Stomach smooth muscle (tissue), 2 donors: Measurements from ENCODE around the gene FAM8A1.
A peak's percentile ranks its signal among the peaks of the same experiment; 100 is the strongest.
"Not testable (repeated sequence)": the region's sequence is repeated elsewhere in the genome, so short reads cannot be mapped to it uniquely, and the experiment has no call there.

ENCODE experiments used
- H3K27ac ChIP-seq: one replicate; pipeline ENCODE4 v1.7.0; 2013; ENCODE audit warnings: mild to moderate bottlenecking, low read length, inconsistent platforms
- H3K27me3 ChIP-seq, 2 donors: one replicate each; pipeline ENCODE4 v1.7.0; 2013; ENCODE audit warnings: low read length in 2 of 2; ENCODE audit not compliant: insufficient read depth in 2 of 2, control insufficient read depth in 1 of 2
- H3K36me3 ChIP-seq, 2 donors: one replicate each; pipeline ENCODE4 v1.7.0; 2013; ENCODE audit warnings: low read length in 2 of 2; ENCODE audit not compliant: control insufficient read depth in 2 of 2, insufficient read depth in 2 of 2
- H3K4me1 ChIP-seq: one replicate; pipeline ENCODE4 v1.7.0; 2013; ENCODE audit warnings: low read length; ENCODE audit not compliant: control insufficient read depth, insufficient read depth
- H3K4me3 ChIP-seq, 2 donors: one replicate each; pipeline ENCODE4 v1.7.0; 2013; ENCODE audit warnings: low read length in 2 of 2
- H3K9ac ChIP-seq, 2 donors: one replicate each; pipeline ENCODE4 v1.7.0; 2013; ENCODE audit warnings: low read length in 2 of 2, mild to moderate bottlenecking in 1 of 2
- H3K9me3 ChIP-seq, 2 donors: one replicate each; pipeline ENCODE4 v1.7.0; 2013; ENCODE audit warnings: low read length in 2 of 2; ENCODE audit not compliant: control insufficient read depth in 2 of 2
- donor health status: healthy.
- donor health status: Pancreatic carcinoma.

The FAM8A1 gene

GRCh38 chr6:17599877-17600526 is at the start of gene FAM8A1:
TSS of gene FAM8A1 (plus strand) at chr6:17600302. CDS start at chr6:17600410, 108 bp downstream.
- Histone ChIP-seq H3K4me3 (peak within 1 kb of the TSS; percentile 89 to 95), H3K27ac (peak within 1 kb of the TSS; percentile 89), H3K27me3 (no peaks in the 10 kb centered on the region), H3K9ac (peak within 1 kb of the TSS; percentile 73 to 88), H3K36me3 (peaks cover 0 to 8% of the 10 kb centered on the region in 2 donors), H3K9me3 (no peaks in the 10 kb centered on the region), H3K4me1 (peaks cover 6% of the 10 kb centered on the region)

GRCh38 chr6:17551383-17551958 is 48.6 kb upstream of the FAM8A1 start:
- Histone ChIP-seq H3K27ac (no peak overlapping the region), H3K9ac (no peak overlapping the region), H3K4me1 (no peaks in the 10 kb centered on the region), H3K27me3 (no peaks in the 10 kb centered on the region), H3K9me3 (no peaks in the 10 kb centered on the region), H3K4me3 (no peak overlapping the region), H3K36me3 (peaks cover 25 to 32% of the 10 kb centered on the region in 2 donors)

- Histone ChIP-seq H3K27ac (no peak overlapping the region), H3K36me3 (peaks cover 31 to 33% of the 10 kb centered on the region in 2 donors), H3K9ac (no peak overlapping the region), H3K9me3 (no peaks in the 10 kb centered on the region), H3K4me3 (no peak overlapping the region), H3K27me3 (no peaks in the 10 kb centered on the region), H3K4me1 (no peaks in the 10 kb centered on the region)
Measured at GRCh38 chr6:17552861-17553260, 47.2 kb upstream of the FAM8A1 start.

- Histone ChIP-seq H3K27ac (no peak overlapping the region), H3K27me3 (no peaks in the 10 kb centered on the region), H3K4me3 (no peak overlapping the region), H3K36me3 (peaks cover 25 to 33% of the 10 kb centered on the region in 2 donors), H3K9me3 (no peaks in the 10 kb centered on the region), H3K4me1 (no peaks in the 10 kb centered on the region), H3K9ac (no peak overlapping the region)
Measured at GRCh38 chr6:17556014-17556413, 44.1 kb upstream of the FAM8A1 start.

- no peak overlapping the region for H3K27ac ChIP-seq
- H3K27me3 ChIP-seq, result no peaks in the 10 kb centered on the region
- no peaks in the 10 kb centered on the region for H3K36me3 ChIP-seq
Measured at GRCh38 chr6:17562636-17563035, 37.5 kb upstream of the FAM8A1 start.

GRCh38 chr6:17565399-17565798 is 34.7 kb upstream of the FAM8A1 start:
- Histone ChIP-seq H3K27ac (no peak overlapping the region), H3K9me3 (no peaks in the 10 kb centered on the region)

More at GRCh38 chr6:17562636-17563035, 37.5 kb upstream of the FAM8A1 start:
- Histone ChIP-seq H3K4me3 (no peak overlapping the region), H3K4me1 (no peaks in the 10 kb centered on the region), H3K9ac (no peak overlapping the region), H3K9me3 (no peaks in the 10 kb centered on the region)

GRCh38 chr6:17574866-17575560 is 25.1 kb upstream of the FAM8A1 start:
- Histone ChIP-seq H3K36me3 (no peaks in the 10 kb centered on the region), H3K9ac (no peak overlapping the region), H3K9me3 (peaks cover 5 to 7% of the 10 kb centered on the region in 2 donors), H3K4me1 (no peaks in the 10 kb centered on the region), H3K27me3 (no peaks in the 10 kb centered on the region), H3K4me3 (no peak overlapping the region), H3K27ac (no peak overlapping the region)

More at GRCh38 chr6:17565399-17565798, 34.7 kb upstream of the FAM8A1 start:
- Histone ChIP-seq H3K36me3 (no peaks in the 10 kb centered on the region), H3K4me1 (no peaks in the 10 kb centered on the region), H3K4me3 (no peak overlapping the region), H3K9ac (no peak overlapping the region), H3K27me3 (no peaks in the 10 kb centered on the region)

- Histone ChIP-seq H3K27me3 (no peaks in the 10 kb centered on the region), H3K27ac (no peak overlapping the region), H3K4me3 (no peak overlapping the region)
Measured at GRCh38 chr6:17577059-17577458, 23.0 kb upstream of the FAM8A1 start.

GRCh38 chr6:17580518-17581048 is 19.5 kb upstream of the FAM8A1 start:
- Histone ChIP-seq H3K36me3 (no peaks in the 10 kb centered on the region), H3K27me3 (no peaks in the 10 kb centered on the region), H3K27ac (peak overlapping the region; percentile 71), H3K4me3 (peak overlapping the region; percentile 32 to 74), H3K9ac (peak overlapping the region; percentile 41 to 51), H3K9me3 (peaks cover 5 to 7% of the 10 kb centered on the region in 2 donors), H3K4me1 (peaks cover 7% of the 10 kb centered on the region)

More at GRCh38 chr6:17577059-17577458, 23.0 kb upstream of the FAM8A1 start:
- peaks cover 5 to 7% of the 10 kb centered on the region in 2 donors for H3K9me3 ChIP-seq
- no peak overlapping the region for H3K9ac ChIP-seq
- no peaks in the 10 kb centered on the region for H3K36me3 ChIP-seq
- H3K4me1 ChIP-seq, result peaks cover 4% of the 10 kb centered on the region

GRCh38 chr6:17581282-17581681 is 18.8 kb upstream of the FAM8A1 start:
- not testable (repeated sequence) for H3K4me3 ChIP-seq, H3K9me3 ChIP-seq, H3K36me3 ChIP-seq, H3K27me3 ChIP-seq, H3K4me1 ChIP-seq, H3K9ac ChIP-seq
- H3K27ac ChIP-seq, result peak overlapping the region; percentile 41
